G401 (cell line): ENCODE measurements around the gene AQP12B. TPM values are rescaled to one million over a fixed set of nuclear protein-coding genes. Genes with fewer than 3 reads are reported as not detected.
"Not testable (repeated sequence)": the region's sequence is repeated elsewhere in the genome, so short reads cannot be mapped to it uniquely, and the experiment has no call there.

ENCODE experiments used
- DNase-seq: peaks from one replicate; pipeline ENCODE4 v3.0.0-alpha.2; 2015; ENCODE audit warnings: low spot score
- in situ Hi-C: cut with HindIII; loops from 2 replicates; pipeline ENCODE4 v1.10.0; 2016; ENCODE audit warnings: low sequenced_read_pairs, mixed read lengths
- total RNA-seq: library from RNA; depleted of rRNA; stranded (reverse); fragments of >200 nt; shearing (Covaris generic); gene quantifications from 2 replicates; pipeline ENCODE4 v1.2.3, GENCODE V29; 2014

The AQP12B gene
- total RNA-seq, 1 experiment from 2014 or later, result not detected

- in situ Hi-C loops, result no loop called here
- no peak for DNase-seq
Measured at GRCh38 chr2:240662681-240663080, 20.0 kb downstream of the AQP12B start.

DNA sequence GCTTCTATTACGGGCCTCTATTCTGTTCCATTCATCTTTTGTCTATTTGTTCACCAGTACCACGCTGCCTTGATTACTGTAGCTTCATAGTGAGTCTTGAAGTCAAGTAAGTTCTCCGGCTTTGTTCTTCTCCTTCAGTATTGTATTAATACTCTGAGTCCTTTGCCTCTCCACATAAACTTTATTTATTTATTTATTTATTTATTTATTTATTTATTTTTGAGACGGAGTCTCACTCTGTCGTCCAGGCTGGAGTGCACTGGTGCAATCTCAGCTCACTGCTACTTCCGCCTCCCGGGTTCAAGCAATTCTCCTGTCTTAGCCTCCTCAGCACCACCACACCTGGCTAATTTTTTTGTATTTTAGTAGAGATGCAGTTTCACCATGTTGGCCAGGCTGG lies 22.8 kb downstream of the AQP12B start:
- in situ Hi-C loops, result not testable (repeated sequence)

GRCh38 chr2:240655931-240656886 lies 26.5 kb downstream of the AQP12B start:
- DNase-seq, result no peak
- in situ Hi-C loops, result no loop called here

More for the DNA sequence above, 22.8 kb downstream of the AQP12B start:
- not testable (repeated sequence) for DNase-seq

- in situ Hi-C loops, result no loop called here
- no peak for DNase-seq
Measured at GRCh38 chr2:240651185-240651584, 31.5 kb downstream of the AQP12B start.

DNA sequence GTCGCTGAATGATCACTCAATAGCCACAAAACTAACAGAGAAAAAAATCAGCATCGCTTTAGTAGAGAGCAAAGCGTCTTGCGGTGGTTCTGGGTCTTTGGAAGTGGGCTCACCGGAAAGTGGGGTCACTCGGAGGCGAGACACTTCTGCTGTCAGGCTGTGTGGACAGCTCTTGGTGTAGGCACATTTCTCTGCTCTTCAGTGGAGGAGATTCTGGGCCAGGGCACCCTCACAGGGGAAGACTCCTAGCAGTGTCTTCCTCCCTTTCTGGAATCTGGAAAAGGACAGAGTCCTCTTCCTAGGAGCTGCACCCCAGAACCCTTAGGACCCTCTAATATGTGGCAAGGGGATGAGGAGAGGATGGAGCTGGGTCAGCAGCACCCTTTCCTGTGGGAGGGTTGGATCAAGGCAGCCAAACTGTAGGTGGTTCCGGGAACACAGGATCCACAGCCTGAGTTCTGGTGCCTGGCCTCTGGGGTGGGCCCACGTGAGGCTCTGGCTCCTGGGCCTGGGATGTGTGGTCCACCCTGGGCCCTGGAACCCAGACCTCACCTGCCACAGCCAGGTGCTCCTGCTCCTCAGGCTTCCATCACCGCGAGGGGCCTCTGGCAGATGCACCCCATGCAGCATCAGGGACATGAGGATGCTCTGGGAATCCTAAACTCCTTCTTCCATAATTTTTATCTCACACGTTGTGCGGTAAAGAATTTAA lies 32.3 kb downstream of the AQP12B start:
- in situ Hi-C loops, result no loop called here
- no peak for DNase-seq

DNA sequence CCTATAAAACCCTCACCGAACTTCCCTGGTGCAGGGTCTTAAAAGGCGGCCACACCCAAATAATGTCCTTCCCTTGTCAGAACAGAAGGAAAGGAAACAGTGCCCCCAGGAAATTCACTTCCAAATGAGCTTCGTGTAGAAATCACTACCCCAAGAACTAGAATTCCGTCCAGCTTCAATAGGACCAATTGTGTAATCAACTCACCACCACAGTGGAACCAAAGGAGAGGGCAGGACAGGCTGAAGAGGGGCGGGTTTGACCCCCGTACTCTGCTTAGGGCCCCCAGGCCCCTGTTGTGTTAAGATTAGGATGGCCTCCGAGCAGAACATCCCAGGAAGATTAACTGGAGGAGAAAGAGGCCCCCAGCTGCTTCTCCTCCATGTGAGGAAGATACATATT lies 33.4 kb downstream of the AQP12B start:
- in situ Hi-C loops, result no loop called here
- no peak for DNase-seq

DNA sequence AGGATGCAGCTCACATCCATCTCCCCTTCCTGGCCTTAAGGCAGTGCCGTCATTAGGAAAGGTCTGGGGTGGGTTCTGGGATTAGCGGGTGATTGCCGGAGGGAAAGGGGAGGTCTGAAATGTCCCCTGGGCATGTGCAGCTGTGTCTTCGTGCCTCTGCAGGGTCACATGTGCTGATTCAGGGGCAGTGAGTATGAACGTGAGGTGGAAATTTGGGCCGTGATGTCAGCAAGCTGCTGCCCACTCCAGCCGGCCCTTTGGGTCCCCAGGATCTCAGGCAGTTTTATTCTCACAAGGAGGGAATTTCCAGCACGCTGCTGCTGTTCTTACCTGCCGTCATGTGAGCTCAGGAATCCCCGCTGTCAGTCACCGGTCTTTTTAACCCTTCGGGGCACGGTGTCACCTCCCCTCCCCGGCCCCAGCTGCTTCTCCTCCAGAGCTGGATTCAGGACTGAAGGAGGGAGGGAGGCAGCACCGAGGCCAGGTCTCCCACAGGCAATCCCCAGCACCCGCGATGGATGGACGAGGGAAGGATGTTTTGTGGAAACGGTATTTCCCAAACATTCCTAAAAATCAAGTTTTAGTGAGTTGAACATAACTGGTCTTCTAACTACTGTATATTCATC lies 33.9 kb downstream of the AQP12B start:
- DNase-seq, result no peak
- in situ Hi-C loops, result no loop called here

DNA sequence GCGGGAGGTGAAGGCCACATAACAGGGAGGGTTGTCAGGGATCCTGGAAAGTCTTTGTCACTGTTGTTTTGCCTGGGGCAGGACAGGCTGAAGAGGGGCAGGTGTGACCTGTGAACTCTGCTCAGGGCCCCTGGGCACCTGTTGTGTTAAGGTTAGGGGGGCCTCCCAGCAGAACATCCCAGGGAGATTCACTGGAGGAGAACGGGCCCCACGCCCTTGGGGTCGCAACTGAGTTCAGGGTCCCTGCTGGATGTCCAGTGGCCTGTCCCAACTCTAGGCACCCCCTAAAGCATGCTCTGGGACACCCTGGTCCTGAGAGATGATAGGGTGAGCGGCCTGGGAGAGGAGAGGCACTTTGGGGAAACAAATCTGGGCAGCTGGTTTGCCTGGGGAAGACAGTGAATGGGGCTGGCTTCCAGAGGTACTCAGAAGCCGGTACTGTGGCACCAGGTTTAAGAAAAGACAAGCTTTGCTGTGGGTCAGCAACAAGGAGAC lies 34.5 kb downstream of the AQP12B start:
- no peak for DNase-seq
- in situ Hi-C loops, result no loop called here

GRCh38 chr2:240647503-240648154 lies 35.1 kb downstream of the AQP12B start:
- DNase-seq, result no peak
- in situ Hi-C loops, result no loop called here

DNA sequence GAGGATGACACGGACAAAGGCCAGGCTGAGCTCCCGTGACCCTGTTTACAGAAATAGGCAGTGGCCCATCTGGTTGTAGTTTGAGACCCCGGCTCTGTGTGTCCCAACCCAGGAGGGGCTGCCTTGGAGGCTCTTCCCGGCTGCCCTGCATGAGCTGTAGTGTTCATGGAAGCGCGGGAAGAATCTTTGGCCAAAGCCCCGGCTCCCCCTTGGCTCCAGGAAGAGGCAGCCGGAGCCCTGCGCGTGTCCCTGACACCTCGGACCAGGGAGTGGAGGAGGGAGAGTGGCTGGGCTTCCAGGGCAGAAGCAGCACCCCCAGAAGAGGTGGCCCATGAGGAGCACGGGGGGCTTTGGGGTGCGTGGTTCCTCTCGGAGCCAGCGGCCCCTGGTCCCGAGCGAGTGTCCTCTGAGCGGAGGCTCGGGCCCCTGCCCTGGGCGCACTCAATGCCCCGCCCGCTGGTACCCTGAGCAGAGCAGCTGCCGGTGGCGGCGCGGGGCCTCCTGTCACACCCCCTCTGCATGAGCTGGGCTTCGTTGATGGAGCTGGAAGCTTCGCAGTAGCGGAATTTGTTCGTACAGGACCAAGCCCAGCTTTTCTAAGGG lies 35.7 kb downstream of the AQP12B start:
- DNase-seq, result no peak
- in situ Hi-C loops, result no loop called here

- no peak for DNase-seq
Measured at GRCh38 chr2:240646176-240646899, 36.3 kb downstream of the AQP12B start.

DNA sequence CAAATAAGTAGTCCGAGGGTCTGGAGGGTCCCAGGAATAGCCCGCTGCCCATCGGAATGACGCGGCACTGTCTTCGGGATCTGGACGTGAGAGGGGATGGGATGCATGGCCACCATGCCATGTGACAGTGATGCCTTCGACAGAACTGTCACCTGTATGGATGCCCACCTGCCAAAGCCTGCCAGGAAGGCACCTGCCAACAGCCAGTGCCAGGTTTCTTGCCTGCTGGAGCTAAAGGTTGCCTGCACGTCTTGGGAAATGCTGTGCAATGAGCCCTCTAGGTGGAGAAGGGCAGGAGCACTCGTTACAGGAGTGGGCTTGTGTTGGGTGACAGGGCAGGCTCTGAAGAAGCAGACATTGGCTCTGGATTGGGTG lies 36.9 kb downstream of the AQP12B start:
- DNase-seq, result no peak
- in situ Hi-C loops, result no loop called here

More at GRCh38 chr2:240646176-240646899, 36.3 kb downstream of the AQP12B start:
- in situ Hi-C loops, result no loop called here

GRCh38 chr2:240645346-240645745 lies 37.3 kb downstream of the AQP12B start:
- no peak for DNase-seq
- in situ Hi-C loops, result no loop called here

- no peak for DNase-seq
- in situ Hi-C loops, result no loop called here
Measured at GRCh38 chr2:240644859-240645301, 37.8 kb downstream of the AQP12B start.

DNA sequence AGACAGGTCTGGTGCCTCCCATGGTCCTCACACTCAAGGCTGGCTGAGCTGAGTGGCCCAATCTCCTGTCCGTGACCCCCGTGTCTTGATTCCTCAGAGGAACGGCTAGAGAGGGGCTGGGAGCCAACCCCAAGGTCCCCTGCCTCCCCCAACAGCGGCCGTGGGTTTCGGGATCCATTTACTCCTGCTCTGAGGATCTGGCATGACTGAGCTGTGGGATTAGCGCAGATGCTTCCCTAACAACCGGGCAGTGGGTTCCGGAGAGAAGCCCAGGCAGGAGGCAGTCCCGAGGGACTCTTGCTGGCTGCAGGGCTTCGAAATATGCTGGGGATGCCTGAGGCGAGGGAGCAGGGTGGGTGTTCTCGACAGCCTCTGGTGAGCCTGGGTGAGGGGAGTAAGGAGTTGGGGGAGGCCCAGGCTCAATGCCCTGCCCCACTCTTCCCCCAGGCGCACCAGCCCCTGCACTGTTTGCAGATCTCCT lies 38.5 kb downstream of the AQP12B start:
- in situ Hi-C loops, result no loop called here
- no peak for DNase-seq

DNA sequence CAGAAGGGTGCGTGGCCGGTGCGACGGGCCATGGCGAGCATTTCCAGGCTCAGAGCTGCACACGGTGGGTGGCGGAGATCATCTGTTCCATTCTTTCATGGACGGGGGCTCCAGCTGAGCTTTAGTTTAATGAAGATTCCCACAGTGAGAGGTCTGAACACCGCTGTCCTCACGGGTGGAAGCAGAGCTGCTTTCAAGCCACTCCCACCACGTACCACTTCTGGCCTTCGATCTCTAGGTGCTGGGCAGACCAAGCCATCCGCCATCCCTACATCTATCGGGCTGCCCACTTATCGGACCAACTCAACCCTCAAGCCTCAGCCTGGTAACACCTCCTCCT lies 38.9 kb downstream of the AQP12B start:
- no peak for DNase-seq
- in situ Hi-C loops, result no loop called here

- DNase-seq, result no peak
- in situ Hi-C loops, result no loop called here
Measured at GRCh38 chr2:240643093-240643810, 39.4 kb downstream of the AQP12B start.

DNA sequence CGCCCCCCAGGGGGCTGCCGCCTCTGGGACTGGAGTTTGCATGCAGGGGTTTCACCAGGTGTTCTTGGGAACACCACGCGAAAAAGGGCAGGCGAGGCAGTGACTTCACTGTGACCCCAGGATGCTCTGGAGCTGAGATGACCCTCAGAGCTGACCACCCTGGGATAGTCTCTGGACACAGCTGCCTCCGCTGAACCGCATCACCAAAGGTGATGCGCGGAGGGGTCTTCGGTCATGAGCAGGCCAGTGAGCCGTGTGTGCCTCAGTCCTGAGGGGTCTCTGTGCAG lies 39.9 kb downstream of the AQP12B start:
- in situ Hi-C loops, result no loop called here
- no peak for DNase-seq
